HL-60/S4 treated with phorbol 12-myristate 13-acetate at 8.2 ng/mL for 4 days and 3 days (cell line): ENCODE results near the gene JAZF1.
"Not testable (repeated sequence)": the region's sequence is repeated elsewhere in the genome, so short reads cannot be mapped to it uniquely, and the experiment has no call there.

Experiments
- in situ Hi-C: fragments of 300-500 bp; cut with MboI; formaldehyde crosslinking; loops from 2 replicates; pipeline ENCODE4 v1.15.0; 2022; ENCODE audit warnings: low sequenced_read_pairs

Gene JAZF1

DNA sequence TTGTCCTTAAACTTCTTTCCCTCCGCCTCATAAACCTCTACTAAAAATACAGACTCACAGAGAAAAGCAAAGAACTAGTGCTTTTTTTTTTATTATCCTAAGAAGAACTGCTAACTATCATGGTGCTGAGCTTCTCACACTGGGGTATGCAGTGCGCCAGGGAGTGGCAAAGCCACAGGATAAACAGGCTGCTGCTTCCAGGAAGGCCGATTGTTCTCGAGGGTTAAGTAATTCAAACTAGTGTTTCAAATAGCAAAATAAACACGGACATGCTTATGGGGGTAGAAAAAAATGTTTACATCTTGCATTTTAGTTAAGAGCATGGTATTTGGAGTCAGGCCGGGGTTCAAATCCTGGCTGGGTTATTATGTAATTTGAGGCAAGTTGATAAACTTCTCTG lies 283.6 kb downstream of the JAZF1 start:
- in situ Hi-C loops: no loop called here

DNA sequence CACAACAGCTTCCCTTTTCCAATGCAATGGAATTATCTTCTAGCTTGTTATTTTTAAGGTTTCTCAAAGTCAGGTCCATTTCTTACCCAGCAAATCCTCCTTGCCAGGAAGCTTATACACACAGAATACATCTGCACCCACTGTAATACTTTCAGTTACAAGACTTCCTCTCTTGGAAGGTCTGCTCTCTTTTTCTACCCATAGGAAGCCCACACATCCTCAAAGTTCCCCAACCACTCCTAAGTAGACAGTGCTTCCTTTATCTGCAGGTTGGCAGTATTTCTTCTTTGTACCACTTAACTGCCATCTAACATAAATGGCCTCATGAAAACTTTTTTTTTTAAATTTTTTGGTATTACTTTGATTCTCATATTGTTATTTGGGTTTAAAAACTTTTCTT lies 285.0 kb downstream of the JAZF1 start:
- in situ Hi-C loops: no loop called here

DNA sequence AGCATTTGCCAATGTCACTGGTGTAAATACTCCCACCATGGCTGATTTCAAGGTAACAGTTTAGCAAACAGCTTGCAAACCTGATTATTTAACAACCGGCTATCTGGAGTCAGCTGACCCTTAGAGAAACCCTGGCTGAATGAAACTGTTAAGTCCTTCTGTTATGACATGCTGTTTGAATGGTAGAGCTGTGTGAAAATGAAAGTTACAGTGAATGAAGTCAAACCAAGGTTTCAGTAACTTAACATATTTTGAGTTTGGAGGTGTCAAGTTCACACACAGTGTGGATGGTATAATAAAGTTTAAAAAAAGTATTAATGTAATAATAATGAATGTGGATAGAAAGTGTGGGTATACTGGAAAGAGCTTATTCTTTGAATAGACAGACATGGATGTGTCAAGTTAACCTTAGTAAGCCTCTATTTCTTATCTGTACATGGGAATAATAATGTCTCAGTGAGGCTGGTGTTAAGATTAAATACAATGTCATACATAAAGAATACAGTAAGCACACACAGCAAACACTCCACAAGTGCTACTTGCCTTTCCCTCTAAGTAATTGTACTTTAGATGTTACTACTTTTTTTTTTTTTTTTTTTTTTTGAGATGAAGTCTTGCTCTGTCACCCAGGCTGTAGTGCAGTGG lies 290.3 kb downstream of the JAZF1 start:
- in situ Hi-C loops: no loop called here

DNA sequence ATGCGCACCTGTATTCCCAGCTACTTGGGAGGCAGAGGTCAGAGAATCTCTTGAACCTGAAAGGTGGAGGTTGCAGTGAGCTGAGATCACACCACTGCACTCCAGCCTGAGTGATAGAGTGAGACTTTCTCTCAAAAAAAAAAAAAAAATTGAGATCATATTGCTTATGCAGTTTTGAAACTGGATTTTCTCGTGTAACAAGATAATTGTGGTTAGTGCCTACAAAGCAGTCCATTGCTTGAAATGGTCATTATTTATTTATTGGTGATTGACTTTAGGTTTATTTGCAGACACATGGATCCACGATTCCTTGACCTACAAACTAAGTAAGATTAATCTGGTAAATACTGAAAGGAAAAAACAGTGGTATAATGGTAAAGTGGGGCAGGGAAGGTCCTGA lies 290.8 kb downstream of the JAZF1 start:
- in situ Hi-C loops: no loop called here

DNA sequence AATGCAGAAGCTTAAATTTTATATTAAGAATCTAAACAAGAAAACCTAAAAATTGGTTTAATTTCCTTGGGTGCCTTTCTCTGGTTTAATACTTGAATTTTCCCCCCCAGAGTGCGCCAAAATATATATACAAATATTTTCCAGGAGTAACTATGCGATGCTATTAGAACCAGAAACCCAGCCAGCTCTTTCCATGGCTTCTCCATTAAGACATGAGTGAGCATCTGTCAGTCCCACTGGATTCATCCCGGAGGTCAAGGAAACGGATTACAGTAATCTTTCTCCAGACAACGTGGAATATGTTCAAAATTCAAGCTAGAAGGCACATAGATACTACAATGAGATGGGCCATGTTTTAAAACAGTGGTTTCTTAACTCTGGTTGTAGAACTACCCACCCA lies 291.9 kb downstream of the JAZF1 start:
- in situ Hi-C loops: no loop called here

DNA sequence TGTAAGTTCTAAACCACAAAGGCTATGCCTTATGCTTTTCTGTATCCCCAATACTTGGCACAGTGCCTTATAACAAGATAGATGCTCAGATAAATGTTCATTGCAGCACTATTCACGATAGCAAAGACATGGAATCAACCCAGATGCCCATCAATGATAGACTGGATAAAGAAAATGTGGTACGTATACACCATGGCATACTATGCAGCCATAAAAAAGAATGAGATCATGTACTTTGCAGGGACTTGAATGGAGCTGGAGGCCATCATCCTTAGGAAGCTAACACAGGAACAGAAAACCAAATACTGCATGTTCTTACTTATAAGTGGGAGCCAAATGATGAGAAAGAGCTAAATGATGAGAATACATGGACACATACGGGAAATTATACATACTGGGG lies 293.9 kb downstream of the JAZF1 start:
- in situ Hi-C loops: not testable (repeated sequence)

DNA sequence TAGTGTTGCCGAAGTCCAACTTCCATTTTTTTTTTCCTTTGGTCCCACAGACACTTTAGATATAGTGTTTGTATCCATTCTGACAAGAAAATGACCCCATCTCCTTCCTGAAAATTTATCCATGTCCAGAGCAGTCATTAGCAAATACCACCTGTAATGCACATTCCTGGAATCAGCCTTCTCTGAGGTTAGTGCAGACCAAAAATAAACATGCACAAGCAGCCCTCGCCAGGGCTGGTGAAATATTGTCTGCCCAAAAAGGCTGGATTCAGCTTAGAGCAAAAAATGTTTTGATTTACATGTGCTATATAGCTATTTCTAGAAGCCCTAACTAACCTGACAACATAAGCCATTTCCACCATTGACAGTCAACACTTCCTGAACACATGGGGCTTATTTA lies 294.9 kb downstream of the JAZF1 start:
- in situ Hi-C loops: no loop called here

DNA sequence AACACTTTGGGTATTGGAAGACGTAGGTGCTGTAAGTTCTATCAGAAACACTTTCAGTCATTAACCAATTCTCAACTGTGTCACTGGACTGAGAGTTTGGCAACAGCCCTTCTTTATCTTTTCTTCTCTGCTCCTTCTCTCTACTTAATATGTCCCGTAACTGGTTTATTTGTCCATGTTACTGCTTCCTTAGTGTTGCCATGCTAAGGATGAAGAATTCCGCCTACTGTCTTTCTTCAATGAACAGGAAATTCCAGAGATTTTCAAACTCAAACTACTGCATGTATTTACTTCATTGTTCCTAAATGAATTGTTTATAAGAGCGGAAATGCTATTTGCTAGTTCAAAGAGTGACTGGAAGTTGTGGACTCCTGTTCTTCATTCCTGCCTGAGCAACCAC lies 296.9 kb downstream of the JAZF1 start:
- in situ Hi-C loops: no loop called here

DNA sequence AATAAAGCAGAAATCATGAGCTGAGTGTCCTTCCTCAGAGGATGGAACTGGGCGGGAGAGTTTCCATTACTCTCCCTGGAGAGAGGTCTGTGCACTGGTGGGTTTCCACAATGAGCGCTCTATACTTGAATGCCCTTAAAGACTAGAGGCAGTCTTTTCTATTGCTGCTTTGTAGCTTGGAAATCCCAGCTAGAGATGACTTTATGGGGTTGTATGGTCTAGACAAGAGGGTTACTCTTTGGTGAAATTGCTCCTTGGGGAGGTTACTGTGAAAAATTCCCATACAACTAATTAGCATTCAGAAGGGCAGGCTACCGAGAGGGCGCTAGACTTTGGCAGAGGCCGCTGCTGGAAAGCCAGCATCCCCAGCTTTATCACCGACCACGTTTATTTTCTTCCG lies 303.8 kb downstream of the JAZF1 start:
- in situ Hi-C loops: no loop called here

DNA sequence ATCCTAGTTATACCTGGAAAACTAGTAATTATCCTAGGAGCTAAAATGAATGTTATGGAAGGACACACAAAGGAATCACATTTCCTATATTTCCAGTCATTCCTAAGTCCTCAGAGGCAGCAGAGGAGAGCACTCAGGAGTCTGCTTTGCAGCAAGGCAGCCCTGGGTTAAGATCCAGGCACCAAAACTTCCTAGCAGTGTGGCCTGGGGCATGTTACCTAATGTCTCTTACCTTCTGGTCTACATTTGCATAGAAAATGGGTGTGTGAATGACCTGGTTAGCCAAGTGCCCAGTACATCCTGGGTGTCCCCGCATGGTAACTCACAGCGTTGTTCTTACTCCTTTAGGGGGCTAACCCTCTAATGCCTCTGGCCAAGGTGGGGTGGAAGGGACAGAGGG lies 304.8 kb downstream of the JAZF1 start:
- in situ Hi-C loops: no loop called here

DNA sequence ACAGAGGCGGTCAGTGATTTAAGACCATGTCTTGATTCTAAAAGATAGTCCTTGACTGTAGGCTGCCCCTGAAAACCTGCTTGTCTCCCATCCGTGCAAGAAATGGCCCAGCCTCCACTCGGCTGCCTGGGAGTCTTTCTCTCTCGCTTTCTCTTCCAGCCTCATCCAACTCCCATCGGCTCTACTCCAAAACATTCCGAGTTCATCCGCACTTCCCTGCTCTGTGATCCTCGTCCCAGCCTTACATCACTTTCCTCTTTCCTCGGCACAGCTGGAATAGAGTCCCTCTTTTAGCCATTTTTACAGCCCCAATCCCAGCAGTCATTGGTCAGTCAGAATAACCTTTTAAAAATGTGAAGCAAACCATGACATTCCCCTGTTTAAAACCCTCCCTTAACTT lies 305.5 kb downstream of the JAZF1 start:
- in situ Hi-C loops: no loop called here

DNA sequence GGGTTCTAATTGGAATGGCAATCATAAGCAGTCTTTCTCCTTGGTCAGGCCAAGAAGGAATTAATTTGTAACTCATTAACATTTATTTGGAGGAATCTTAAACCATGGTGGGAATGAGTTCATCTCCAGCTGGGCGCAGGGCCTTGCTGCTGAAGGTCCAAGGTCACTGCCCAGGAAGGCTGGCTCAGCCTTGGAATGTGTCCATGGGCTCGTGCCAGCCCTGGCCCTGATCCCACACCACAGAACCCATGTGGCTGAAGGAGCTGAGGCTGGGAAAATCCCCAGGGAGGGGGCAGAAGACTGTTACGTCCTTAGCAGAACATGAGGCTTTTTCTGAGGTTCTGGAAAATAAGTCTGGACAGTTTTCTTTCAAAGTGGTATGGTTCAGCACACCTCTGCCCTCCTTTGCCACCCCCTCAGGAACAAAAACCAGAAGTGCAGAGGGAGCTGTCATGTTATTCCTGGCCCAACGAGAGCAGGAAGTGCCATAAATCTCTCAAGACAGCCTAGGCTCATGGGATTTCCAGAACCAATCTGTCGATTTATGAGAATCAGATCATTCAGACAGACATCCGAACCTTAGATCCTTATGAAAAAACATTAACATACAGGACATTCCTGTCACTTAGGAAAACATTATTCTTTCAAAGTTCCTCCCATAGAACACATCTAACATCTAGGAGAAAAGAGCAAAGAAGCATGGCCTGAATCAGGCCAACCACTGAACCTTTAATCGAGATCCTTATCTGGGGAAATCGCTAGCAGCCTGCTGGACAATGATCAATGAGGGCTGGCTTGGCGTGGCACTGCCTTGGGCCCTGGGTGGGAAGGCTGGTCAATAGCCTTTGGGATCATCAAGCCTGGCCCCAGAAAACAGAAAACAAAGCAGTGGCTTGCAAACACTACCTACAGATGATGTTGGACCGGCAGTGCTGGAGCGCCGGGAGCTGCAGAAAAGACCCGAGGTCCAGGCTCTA lies 306.3 kb downstream of the JAZF1 start:
- in situ Hi-C loops: no loop called here

DNA sequence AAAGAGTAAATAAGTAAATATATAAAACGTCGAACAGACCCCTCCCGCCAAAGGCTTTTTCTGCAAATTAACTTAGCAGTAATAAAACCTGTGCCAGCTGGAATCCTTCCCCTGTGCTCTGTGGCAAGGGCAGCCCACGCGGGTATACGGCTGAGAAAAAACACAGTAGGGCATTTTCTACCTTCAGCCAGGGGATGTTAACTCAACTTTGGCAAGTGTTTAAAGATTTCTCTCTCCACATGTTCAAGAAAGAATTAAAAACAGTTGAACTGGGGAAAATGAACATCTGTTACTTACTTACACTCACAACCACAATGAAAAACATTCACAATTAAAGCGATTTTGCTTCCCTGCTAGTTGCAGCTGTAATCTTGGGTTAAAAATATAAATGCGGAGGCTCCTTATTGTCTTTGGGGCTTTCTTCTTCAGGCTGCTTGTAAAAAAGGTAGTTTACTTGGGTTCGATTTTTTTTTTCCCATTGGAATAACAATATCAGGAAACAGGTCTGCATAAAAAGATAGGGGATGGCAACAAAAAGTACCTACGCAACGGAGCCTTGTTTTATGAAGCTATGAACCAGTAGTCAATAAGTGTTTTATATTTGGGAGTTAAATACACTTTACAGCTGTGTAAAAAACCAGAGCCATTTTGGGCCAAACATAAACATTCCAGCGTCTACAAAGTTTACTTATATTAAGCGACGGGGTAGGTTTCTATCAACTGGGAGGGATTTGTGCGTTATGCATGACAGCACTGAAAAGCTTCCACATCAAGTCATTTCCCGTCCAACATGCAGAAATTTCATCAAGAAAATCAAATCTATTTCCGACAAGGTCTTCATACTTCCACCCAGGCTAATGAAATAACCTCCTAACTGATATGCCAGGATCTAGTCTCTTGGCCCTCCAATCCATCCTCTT lies 308.0 kb downstream of the JAZF1 start:
- in situ Hi-C loops: no loop called here

DNA sequence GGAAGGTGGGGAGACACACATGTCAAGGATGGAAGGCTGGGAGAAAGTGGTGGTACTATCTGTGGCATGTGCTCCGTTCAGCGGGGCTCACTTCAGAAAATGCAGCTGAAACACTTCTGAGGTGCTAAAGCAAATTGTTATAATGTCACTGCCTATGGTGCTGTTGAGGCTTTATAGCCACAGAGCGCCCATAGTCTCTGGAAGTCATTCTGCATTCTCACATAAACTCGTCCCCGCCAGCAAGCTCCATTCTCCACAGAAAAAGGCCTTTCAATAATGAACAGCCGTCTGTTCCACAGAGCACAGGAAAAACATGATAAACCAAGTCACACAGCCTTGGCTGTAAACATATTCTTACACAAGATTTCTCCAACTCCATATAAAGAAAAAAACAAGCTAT lies 308.7 kb downstream of the JAZF1 start:
- in situ Hi-C loops: no loop called here

DNA sequence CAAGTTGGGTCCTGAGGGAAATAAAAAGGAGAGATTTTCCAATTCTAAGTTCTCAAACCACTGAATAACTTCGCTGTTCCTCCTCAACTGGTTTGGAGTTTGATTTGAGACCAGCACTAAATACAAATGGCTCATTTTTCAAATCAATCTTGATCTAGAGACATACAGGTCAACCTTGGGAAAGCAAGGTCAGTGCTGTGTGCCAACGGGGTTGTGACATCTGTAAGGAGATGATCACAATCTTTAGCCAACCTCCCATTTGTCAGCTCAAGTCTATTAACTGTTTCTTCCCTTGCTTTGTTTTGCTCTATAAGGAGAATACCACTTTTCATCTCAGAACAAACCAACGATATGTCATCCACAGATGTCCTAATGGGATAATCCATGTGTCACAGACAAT lies 309.5 kb downstream of the JAZF1 start:
- in situ Hi-C loops: no loop called here

DNA sequence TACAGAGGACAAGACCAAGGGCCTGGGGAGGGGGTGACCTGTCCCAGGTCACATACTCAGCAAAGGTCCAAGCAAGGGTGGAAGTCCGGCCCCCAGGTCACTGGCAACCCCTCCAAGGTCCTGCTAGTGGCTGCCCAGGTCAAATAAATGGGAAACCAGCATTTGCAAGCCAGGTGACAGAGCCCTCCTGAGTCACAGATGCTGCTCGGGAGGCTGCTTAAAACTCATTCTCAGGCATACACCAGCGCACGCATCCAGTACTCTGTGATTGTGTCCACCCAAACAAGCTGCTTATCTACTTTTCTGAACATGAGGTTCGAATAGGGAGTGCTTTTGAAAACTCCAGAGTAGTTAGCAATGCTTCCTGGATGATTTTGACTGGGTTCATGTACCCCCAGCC lies 310.0 kb downstream of the JAZF1 start:
- in situ Hi-C loops: no loop called here

DNA sequence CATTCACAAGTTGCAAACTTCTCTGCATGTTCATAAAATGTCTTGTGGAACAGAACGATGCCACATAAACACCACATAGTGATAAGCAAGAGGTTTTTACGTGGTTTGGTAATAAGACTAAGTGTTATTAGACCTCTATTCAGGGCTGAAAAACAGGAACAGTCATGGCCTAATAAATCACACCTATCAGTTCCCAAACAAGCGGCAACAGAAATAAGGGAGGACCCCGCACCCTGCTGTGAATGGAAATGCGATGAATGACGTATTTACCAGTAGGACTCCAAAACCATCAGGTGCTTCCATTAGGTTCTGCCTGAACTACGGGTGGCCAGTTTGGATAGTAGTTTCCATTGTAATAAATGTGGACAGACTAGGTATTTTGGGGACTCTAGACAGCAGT lies 311.5 kb downstream of the JAZF1 start:
- in situ Hi-C loops: no loop called here

DNA sequence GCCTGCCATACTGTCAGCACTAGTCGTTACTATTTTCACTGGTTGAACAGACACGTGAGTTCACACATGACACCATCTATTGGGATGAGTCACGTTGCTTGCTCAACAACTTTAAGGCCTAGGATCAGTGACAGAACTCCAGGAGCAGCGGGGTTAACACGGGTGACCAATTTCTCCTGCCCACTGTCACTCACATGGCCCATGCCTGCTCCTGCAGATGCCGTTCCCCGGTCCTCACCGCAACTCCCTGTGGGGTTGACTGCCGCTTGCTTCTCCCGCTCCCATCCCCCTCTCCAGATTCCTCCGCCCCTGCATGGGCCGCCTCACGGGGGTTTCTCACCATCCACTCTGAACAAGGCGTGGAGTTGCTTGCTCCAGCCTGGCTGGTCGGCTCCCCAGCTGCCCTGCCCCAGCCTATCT lies 312.5 kb downstream of the JAZF1 start:
- in situ Hi-C loops: no loop called here

DNA sequence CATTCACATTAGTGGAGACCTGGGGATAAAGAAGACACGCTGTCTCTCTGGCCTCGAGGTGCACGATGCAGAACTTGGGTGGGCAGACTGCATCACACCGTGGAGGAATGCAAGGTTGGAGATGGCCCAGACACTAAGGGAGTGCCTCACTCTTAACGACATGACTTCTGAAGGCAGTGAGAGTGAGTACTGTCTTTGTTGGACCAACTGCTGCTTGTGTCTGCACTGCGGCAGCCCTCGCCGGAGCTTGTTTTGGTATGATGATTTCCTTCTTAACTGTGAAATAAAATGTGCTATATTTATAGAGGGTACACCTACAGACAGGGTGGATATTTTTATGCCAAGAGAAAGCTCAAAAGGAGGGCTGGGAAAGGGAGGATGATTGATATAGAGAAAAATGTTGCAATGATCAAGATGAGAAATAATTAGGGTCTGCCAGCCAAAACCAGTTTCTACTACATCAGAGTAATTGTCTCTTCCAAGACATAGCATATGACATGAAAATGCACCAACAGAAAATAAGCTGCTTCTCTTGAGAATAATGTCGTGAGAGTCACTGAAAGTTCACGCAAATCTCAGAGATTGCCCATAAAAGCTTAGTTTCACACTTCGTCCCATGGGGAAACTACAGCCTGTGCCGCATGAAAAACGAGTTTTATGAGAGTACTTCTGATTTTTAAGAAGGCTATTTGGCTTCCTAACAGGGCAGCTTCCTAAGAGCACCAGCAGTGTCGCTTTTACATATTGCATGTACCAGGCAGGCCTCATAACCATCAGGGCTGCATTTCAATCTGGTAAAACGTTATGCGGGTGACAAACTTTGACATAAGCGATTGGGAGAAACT lies 313.5 kb downstream of the JAZF1 start:
- in situ Hi-C loops: no loop called here

DNA sequence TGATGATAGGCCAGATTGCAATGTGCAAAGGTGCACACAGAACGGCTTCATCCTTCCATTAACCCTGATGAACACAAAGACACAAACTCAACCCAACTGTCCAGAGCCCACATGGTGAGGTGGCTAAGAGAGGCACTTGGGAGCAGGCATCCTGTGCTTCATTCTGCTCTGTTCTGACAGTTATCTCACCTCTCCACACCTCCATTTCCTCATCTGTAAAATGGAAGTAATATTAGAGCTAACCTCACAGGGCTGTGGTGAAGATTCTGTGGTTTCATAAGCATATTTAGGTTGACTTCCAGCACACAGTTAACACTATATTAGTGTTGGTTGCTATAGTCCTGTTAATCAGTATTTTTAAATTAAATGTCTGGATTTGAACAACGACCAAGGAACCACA lies 314.3 kb downstream of the JAZF1 start:
- in situ Hi-C loops: no loop called here
